HFF-Myc (cell line): ENCODE data around the gene ASCC3.
"Not testable (repeated sequence)": the region's sequence is repeated elsewhere in the genome, so short reads cannot be mapped to it uniquely, and the experiment has no call there.

ENCODE experiments used
- DNase-seq: peaks from one replicate; pipeline ENCODE4 v3.0.0-alpha.2; 2011; ENCODE audit warnings: low read depth; ENCODE audit errors: extremely low read depth
- H3K4me3 ChIP-seq: replicated peaks from 2 replicates; pipeline ENCODE4 v1.5.1; 2011; ENCODE audit warnings: low read depth, mild to moderate bottlenecking, control low read depth, low read length
- CTCF ChIP-seq: IDR thresholded peaks from 2 replicates; pipeline ENCODE4 v1.5.1; 2012; ENCODE audit warnings: mild to moderate bottlenecking, low read depth, low read length, control low read depth; ENCODE audit errors: missing control alignments

Gene ASCC3

GRCh38 chr6:100901582-100901981 lies 20.5 kb upstream of the ASCC3 start:
- no peak overlapping the region for H3K4me3 ChIP-seq
- TF ChIP-seq CTCF = no peak
- no peak for DNase-seq

GRCh38 chr6:100899202-100899601 lies 18.1 kb upstream of the ASCC3 start:
- no peak overlapping the region for H3K4me3 ChIP-seq
- no peak for DNase-seq
- no peak for TF ChIP-seq CTCF

- no peak for TF ChIP-seq CTCF
- no peak overlapping the region for H3K4me3 ChIP-seq
- DNase-seq = no peak
These were observed 16.5 kb upstream of the ASCC3 start for GRCh38 chr6:100897671-100898070.

- no peak for DNase-seq
- TF ChIP-seq CTCF = no peak
- no peak overlapping the region for H3K4me3 ChIP-seq
These were observed 12.6 kb upstream of the ASCC3 start for GRCh38 chr6:100893743-100894142.

GRCh38 chr6:100892693-100893092 lies 11.6 kb upstream of the ASCC3 start:
- no peak for TF ChIP-seq CTCF
- DNase-seq = no peak
- H3K4me3 ChIP-seq = no peak overlapping the region

- H3K4me3 ChIP-seq = no peak overlapping the region
- no peak for TF ChIP-seq CTCF
- no peak for DNase-seq
These were observed 11.0 kb upstream of the ASCC3 start for GRCh38 chr6:100892116-100892515.

GRCh38 chr6:100891079-100891478 lies 9.9 kb upstream of the ASCC3 start:
- no peak overlapping the region for H3K4me3 ChIP-seq
- DNase-seq = no peak
- no peak for TF ChIP-seq CTCF

- H3K4me3 ChIP-seq, DNase-seq: not testable (repeated sequence)
These were observed 9.5 kb upstream of the ASCC3 start for GRCh38 chr6:100890646-100891045.
